SU-DHL-6 (cell line): ENCODE measurements around the gene NAPG.
"Not testable (repeated sequence)": the region's sequence is repeated elsewhere in the genome, so short reads cannot be mapped to it uniquely, and the experiment has no call there.

Experiments used
- H2AFZ ChIP-seq: fragments of 200-600 bp; sonication (generic); 2 replicates; pipeline ENCODE4 v1.6.1; 2014; ENCODE audit warnings: low read depth, mild to moderate bottlenecking, moderate library complexity, mixed read lengths, antibody characterized with exemption, low read length; ENCODE audit not compliant: severe bottlenecking
- H3F3A ChIP-seq: fragments of 200-600 bp; shearing (Covaris generic); 2 replicates; pipeline ENCODE4 v1.6.0; 2016; ENCODE audit warnings: antibody characterized with exemption, mild to moderate bottlenecking; ENCODE audit not compliant: insufficient read depth
- H3K27ac ChIP-seq: fragments of 200-600 bp; sonication (generic); 2 replicates; pipeline ENCODE4 v1.5.1; 2016; ENCODE audit warnings: low read depth, mild to moderate bottlenecking, low read length, moderate library complexity, mixed read lengths
- H3K27me3 ChIP-seq: fragments of 200-600 bp; sonication (generic), shearing (Covaris generic); 2 replicates; pipeline ENCODE4 v1.6.0; 2014; ENCODE audit warnings: mild to moderate bottlenecking, low read length
- H3K36me3 ChIP-seq: fragments of 200-600 bp; sonication (generic); 2 replicates; pipeline ENCODE4 v1.6.1; 2014; ENCODE audit warnings: mild to moderate bottlenecking, low read length, mixed read lengths
- H3K4me2 ChIP-seq: fragments of 300-600, 200-600 bp; shearing (Covaris generic), sonication (generic); 2 replicates; pipeline ENCODE4 v1.6.0; 2014; ENCODE audit warnings: low read length, low read depth, mild to moderate bottlenecking; ENCODE audit not compliant: poor library complexity, severe bottlenecking
- H3K4me3 ChIP-seq: fragments of 200-600 bp; sonication (generic); 2 replicates; pipeline ENCODE4 v1.5.1; 2014; ENCODE audit warnings: antibody characterized with exemption, low read length, mild to moderate bottlenecking, mixed read lengths; ENCODE audit not compliant: insufficient read depth, poor library complexity, severe bottlenecking
- H3K79me2 ChIP-seq: fragments of 200-600 bp; sonication (generic); 2 replicates; pipeline ENCODE4 v1.6.1; 2014; ENCODE audit warnings: mild to moderate bottlenecking, low read length, moderate library complexity; ENCODE audit not compliant: insufficient read depth
- H3K9ac ChIP-seq: fragments of 200-600 bp; sonication (generic); 2 replicates; pipeline ENCODE4 v1.7.0; 2014; ENCODE audit warnings: mild to moderate bottlenecking, low read length
- H3K9me2 ChIP-seq: fragments of 200-600 bp; sonication (generic); replicated peaks from 2 replicates; pipeline ENCODE4 v1.6.1; 2014; ENCODE audit warnings: low read length; ENCODE audit not compliant: insufficient read depth
- H3K9me3 ChIP-seq: fragments of 200-600 bp; sonication (generic); 2 replicates; pipeline ENCODE4 v1.6.1; 2014; ENCODE audit warnings: low read length, mixed read lengths; ENCODE audit not compliant: insufficient read depth
- H4K20me1 ChIP-seq: fragments of 200-600 bp; sonication (generic); 2 replicates; pipeline ENCODE4 v1.6.1; 2014; ENCODE audit warnings: low read depth, mild to moderate bottlenecking, antibody characterized with exemption, low read length, moderate library complexity, mixed read lengths
- EZH2phosphoT487 ChIP-seq: fragments of 200-600 bp; sonication (generic), shearing (Covaris generic); conservative IDR thresholded peaks from 2 replicates; pipeline ENCODE4 v1.6.1; 2018; ENCODE audit warnings: mild to moderate bottlenecking, antibody characterized with exemption, low read length, moderate library complexity, mixed read lengths
- TF ChIP-seq, protein P1 (sequence below): fragments of 200-600 bp; sonication (generic); IDR thresholded peaks from one replicate; pipeline ENCODE4 v1.5.1; 2017; ENCODE audit warnings: antibody characterized with exemption, mild to moderate bottlenecking, low read length, moderate library complexity; ENCODE audit not compliant: insufficient read depth, poor library complexity, severe bottlenecking

Gene NAPG

DNA sequence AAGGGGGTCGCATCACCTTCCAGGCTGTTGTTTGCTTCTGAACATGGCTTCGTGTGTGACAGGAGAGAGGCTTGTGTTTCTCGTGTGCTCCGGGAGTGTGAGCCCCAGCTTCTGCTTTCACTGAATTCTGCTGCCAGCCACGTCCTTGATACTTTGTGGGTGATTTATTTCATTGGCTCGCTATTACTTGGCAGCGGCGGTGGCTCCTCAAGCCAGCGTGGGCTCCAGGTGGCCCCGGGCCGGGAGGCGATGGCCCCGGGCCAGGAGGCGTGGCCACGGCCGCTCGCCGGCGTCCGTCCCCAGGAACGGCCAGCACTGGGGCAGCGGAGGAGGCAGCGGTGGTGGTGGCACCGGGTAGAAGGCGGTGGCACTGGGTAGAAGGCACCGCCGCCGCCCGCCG, 63.1 kb downstream of the NAPG start:
- Histone ChIP-seq H3K4me3 (no peak overlapping the region), H3K27me3 (no peaks in the 10 kb centered on the region), H3K36me3 (no peaks in the 10 kb centered on the region), H3K79me2 (no peaks in the 10 kb centered on the region), H3K9ac (no peak overlapping the region), H3K9me2 (no peaks in the 10 kb centered on the region), H3F3A (no peaks in the 10 kb centered on the region), H3K9me3 (no peaks in the 10 kb centered on the region), H3K27ac (no peak overlapping the region), H4K20me1 (no peaks in the 10 kb centered on the region), H2AFZ (no peak overlapping the region), H3K4me2 (no peak overlapping the region)
- TF ChIP-seq EZH2phosphoT487 = no peak
- TF ChIP-seq, protein P1, sequence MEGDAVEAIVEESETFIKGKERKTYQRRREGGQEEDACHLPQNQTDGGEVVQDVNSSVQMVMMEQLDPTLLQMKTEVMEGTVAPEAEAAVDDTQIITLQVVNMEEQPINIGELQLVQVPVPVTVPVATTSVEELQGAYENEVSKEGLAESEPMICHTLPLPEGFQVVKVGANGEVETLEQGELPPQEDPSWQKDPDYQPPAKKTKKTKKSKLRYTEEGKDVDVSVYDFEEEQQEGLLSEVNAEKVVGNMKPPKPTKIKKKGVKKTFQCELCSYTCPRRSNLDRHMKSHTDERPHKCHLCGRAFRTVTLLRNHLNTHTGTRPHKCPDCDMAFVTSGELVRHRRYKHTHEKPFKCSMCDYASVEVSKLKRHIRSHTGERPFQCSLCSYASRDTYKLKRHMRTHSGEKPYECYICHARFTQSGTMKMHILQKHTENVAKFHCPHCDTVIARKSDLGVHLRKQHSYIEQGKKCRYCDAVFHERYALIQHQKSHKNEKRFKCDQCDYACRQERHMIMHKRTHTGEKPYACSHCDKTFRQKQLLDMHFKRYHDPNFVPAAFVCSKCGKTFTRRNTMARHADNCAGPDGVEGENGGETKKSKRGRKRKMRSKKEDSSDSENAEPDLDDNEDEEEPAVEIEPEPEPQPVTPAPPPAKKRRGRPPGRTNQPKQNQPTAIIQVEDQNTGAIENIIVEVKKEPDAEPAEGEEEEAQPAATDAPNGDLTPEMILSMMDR = no peak

DNA sequence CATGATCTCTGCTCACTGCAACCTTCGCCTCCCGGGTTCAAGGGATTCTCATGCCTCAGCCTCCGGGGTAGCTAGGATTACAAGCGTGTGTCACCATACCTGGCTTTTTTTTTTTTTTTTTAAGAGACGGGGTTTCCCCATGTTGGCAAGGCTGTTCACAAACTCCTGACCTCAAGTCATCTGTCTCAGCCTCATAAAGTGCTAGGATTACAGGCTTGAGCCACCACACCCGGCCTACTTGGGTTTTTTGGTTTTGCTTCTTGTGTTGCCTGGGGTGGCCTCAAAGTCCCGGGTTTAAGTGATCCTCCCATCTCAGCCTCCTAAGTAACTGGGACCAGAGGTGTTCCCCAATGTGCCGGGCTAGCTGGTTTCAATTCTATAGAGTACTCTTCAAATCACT, 64.6 kb downstream of the NAPG start:
- Histone ChIP-seq H3K27ac (no peak overlapping the region), H3K27me3 (no peaks in the 10 kb centered on the region), H3K4me3 (no peak overlapping the region), H4K20me1 (no peaks in the 10 kb centered on the region), H3K9me3 (no peaks in the 10 kb centered on the region), H3F3A (no peaks in the 10 kb centered on the region), H3K9me2 (no peaks in the 10 kb centered on the region), H3K36me3 (no peaks in the 10 kb centered on the region), H3K79me2 (no peaks in the 10 kb centered on the region), H3K4me2 (no peak overlapping the region), H3K9ac (no peak overlapping the region), H2AFZ (no peak overlapping the region)
- TF ChIP-seq EZH2phosphoT487 = no peak
- TF ChIP-seq, protein P1 = no peak

DNA sequence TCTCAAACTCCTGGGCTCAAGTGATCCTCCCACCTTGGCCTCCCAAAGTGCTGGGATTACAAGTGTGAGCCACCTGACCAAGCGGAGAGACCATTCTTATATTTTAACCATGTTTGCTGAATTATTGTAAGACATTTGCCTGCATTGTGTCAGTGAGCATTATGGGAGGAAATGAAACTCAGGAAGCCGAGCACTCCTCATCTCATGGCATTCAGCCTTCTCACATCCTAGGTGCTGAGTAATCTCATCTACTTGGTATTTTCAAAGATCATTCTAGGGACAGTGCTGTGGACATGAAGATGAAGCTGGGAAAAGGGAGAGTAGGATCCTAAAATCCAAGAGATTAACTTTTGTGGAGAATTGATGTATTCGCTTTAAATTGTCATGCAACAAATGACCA, 66.1 kb downstream of the NAPG start:
- Histone ChIP-seq H3K36me3 (no peaks in the 10 kb centered on the region), H3K9me2 (no peaks in the 10 kb centered on the region), H3K4me3 (no peak overlapping the region), H3K27me3 (no peaks in the 10 kb centered on the region), H3K79me2 (no peaks in the 10 kb centered on the region), H3K9me3 (no peaks in the 10 kb centered on the region), H4K20me1 (no peaks in the 10 kb centered on the region), H3K4me2 (no peak overlapping the region), H3F3A (no peaks in the 10 kb centered on the region), H2AFZ (no peak overlapping the region), H3K9ac (no peak overlapping the region), H3K27ac (no peak overlapping the region)
- TF ChIP-seq, protein P1 = no peak
- TF ChIP-seq EZH2phosphoT487 = no peak

DNA sequence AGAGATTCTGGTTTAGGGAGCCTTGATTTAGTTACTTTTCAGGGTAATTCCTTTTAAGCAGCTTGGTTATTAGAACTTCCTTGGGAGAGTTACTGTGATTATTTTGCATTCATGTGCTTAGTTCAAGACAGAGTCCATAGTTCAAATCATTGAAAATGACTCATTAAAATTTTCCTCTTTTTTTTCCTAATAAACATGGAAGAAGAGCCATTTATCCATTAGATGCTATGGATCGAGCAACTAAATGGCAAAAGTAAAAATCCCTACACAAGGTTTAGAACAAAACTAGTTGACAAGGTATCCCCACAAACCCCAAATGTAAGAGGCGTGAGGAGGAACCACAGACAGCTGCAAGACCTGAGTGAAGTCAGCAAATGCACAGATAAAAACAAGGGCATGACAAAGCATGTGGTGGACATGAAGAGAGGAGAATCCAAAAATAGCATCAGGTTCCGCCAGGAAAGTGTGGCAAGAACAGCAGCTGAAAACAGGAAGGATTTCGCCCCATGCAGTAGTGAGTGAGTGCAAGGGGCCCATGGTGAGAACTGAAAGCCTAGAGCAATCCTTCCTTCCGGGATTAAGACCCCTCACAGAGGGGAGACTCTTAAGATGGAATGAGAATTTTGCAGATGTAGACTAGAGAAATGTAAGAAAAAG, 67.7 kb downstream of the NAPG start:
- H3K27ac ChIP-seq, H3K9me2 ChIP-seq, H4K20me1 ChIP-seq, H3K4me3 ChIP-seq, H3K9ac ChIP-seq, H3K27me3 ChIP-seq, H3F3A ChIP-seq, H3K36me3 ChIP-seq, H2AFZ ChIP-seq, H3K9me3 ChIP-seq, H3K79me2 ChIP-seq, H3K4me2 ChIP-seq: not testable (repeated sequence)

DNA sequence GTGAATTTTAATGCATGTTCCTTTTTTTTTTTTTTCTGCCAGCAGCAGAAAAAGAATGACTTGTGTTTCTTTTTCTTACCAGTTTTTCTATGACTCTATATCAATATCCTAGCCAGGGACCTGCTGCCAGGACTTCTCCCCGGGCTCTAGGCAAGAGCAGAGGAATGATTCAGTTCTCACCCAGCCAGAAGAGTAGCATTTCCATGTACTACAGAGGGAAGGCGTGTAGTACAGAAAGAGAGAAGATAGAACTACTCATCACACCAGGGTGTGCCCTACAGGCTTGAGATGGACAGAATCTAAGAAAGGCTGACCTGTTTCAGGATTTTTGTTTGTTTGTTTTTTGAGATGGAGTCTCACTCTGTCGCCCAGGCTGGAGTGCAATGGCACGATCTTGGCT, 70.1 kb downstream of the NAPG start:
- not testable (repeated sequence) for H3K27me3 ChIP-seq, H3K9ac ChIP-seq

DNA sequence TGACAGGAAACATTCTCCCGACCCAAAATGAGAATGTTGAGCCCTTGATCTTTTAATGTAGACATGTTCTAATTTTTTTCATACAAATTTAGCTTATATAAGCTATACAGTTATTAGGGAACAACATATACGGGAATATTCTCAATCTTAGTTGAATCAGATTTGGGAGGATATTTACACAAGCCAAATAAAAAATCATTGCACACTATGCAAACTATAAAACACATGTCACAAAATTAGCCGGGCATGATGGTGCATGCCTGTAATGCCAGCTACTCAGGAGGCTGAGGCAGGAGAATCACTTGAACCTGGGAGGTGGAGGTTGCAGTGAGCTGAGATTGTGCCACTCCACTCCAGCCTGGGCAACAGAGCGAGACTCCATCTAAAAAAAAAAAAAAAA, 71.9 kb downstream of the NAPG start:
- H3K4me3 ChIP-seq, H3K27me3 ChIP-seq, H3F3A ChIP-seq: not testable (repeated sequence)

More for the DNA sequence above, 70.1 kb downstream of the NAPG start:
- H3K27ac ChIP-seq, H3F3A ChIP-seq, H3K36me3 ChIP-seq, H3K4me2 ChIP-seq, H3K9me2 ChIP-seq, H3K9me3 ChIP-seq, H2AFZ ChIP-seq, H4K20me1 ChIP-seq, H3K79me2 ChIP-seq, H3K4me3 ChIP-seq: not testable (repeated sequence)

More for the DNA sequence above, 71.9 kb downstream of the NAPG start:
- H3K36me3 ChIP-seq, H3K9ac ChIP-seq, H3K9me3 ChIP-seq, H4K20me1 ChIP-seq, H3K27ac ChIP-seq, H3K9me2 ChIP-seq, H3K4me2 ChIP-seq, H3K79me2 ChIP-seq, H2AFZ ChIP-seq: not testable (repeated sequence)
